Body of pancreas (tissue), 4 donors: ENCODE measurements around the gene DVL1. TPM values are rescaled to one million over a fixed set of nuclear protein-coding genes. Genes with fewer than 3 reads are reported as not detected.

ENCODE experiments used
- ATAC-seq: fragments of 150-250 bp; one replicate; pipeline ENCODE4 v1.9.1; 2016
- DNase-seq, 4 donors: peaks; one replicate each; pipeline ENCODE4 v3.0.0-alpha.2; 2019
- H3K27ac ChIP-seq, 4 donors: fragments of 200-600 bp; sonication (generic); 1 replicate in 3 of 4; 2 replicates in 1 of 4; pipeline versions ENCODE4 v1.5.1 to v1.6.1; 2016 to 2019; ENCODE audit warnings: mild to moderate bottlenecking in 1 of 4, mixed read lengths in 1 of 4, moderate library complexity in 1 of 4
- H3K27me3 ChIP-seq, 2 donors: fragments of 200-600 bp; sonication (generic); one replicate each; pipeline ENCODE4 v1.6.0; 2016; ENCODE audit warnings: mild to moderate bottlenecking in 1 of 2
- H3K36me3 ChIP-seq, 2 donors: fragments of 200-600 bp; sonication (generic); replicated peaks in 1 of 2; 2 replicates each; pipeline ENCODE4 v1.5.1; 2016; ENCODE audit warnings: low read depth in 2 of 2; ENCODE audit not compliant: insufficient read depth in 1 of 2
- H3K4me1 ChIP-seq: fragments of 200-600 bp; sonication (generic); one replicate; pipeline ENCODE4 v1.6.0; 2016
- H3K4me3 ChIP-seq, 2 donors: fragments of 200-600 bp; sonication (generic); 1 replicate in 1 of 2; 2 replicates in 1 of 2; pipeline ENCODE4 v1.5.1; 2016 to 2019
- H3K9me3 ChIP-seq, 3 donors: fragments of 200-600 bp; sonication (generic); 1 replicate in 2 of 3; 2 replicates in 1 of 3; pipeline ENCODE4 v1.5.1; 2016
- CTCF ChIP-seq, 7 experiments: fragments of 450-650 bp in 4 of 7; fragments of 200-600 bp in 3 of 7; sonication (generic) in 3 of 7; IDR thresholded peaks; one replicate each; pipeline ENCODE4 v1.5.1; 2016 to 2019; ENCODE audit warnings: antibody characterized with exemption in 7 of 7
- POLR2A ChIP-seq, 3 donors: fragments of 450-650 bp; IDR thresholded peaks; one replicate each; pipeline ENCODE4 v1.6.1; 2016; ENCODE audit warnings: antibody characterized with exemption in 3 of 3, mild to moderate bottlenecking in 2 of 3
- WGBS, 2 donors: methylation state at CpG; one replicate each; pipeline ENCODE4 v1.1.5; 2017; 5-methylcytosine and 5-hydroxymethylcytosine counted together
- intact Hi-C: fragments of 100-400 bp; cut with DNase I; formaldehyde crosslinking; loops from one replicate; pipeline ENCODE4 v1.15.1; 2023
- total RNA-seq, 2 donors: library from RNA; depleted of rRNA; stranded (reverse); fragments of >200 nt; gene quantifications; one replicate each; pipeline ENCODE4 v1.1.0, GENCODE V29; 2016

Gene DVL1
- total RNA-seq, 2 donors from 2014 or later = 58.1 to 84.4 TPM

GRCh38 chr1:1332774-1333480, 16.3 kb downstream of the DVL1 start:
- Histone ChIP-seq H3K4me1 (peaks cover 10% of the 10 kb centered on the region), H3K4me3 (no peak overlapping the region), H3K27me3 (no peaks in the 10 kb centered on the region), H3K9me3 (no peaks in the 10 kb centered on the region), H3K36me3 (peaks cover 0 to 5% of the 10 kb centered on the region in 2 donors), H3K27ac (no peak overlapping the region)
- intact Hi-C loops = no loop called here
- TF ChIP-seq POLR2A (IDR thresholded peaks at IDR 0.05) = no peak
- TF ChIP-seq CTCF (IDR thresholded peaks at IDR 0.05) = no peak
- ATAC-seq (no peak), DNase-seq (peak in 2 of 4 donors; percentile 29 to 43)
- 58 to 67% methylated on average over 17 to 29 of the region's 48 CpGs for WGBS, 2 donors

- H3K27me3 ChIP-seq = no peaks in the 10 kb centered on the region
- H3K9me3 ChIP-seq = no peaks in the 10 kb centered on the region
- H3K36me3 ChIP-seq = peaks cover 3 to 8% of the 10 kb centered on the region in 2 donors
- WGBS, 2 donors = 72 to 84% methylated on average over 12 to 52 of the region's 57 CpGs
- intact Hi-C loops = no loop called here
- no peak overlapping the region for H3K27ac ChIP-seq
- H3K4me3 ChIP-seq = no peak overlapping the region
- TF ChIP-seq CTCF (IDR thresholded peaks at IDR 0.05) (no peak), POLR2A (IDR thresholded peaks at IDR 0.05) (peak in 1 of 3 donors; percentile 8)
- ATAC-seq (no peak), DNase-seq (no peak)
- peaks cover 10% of the 10 kb centered on the region for H3K4me1 ChIP-seq
Measured at GRCh38 chr1:1332031-1332755, 17.0 kb downstream of the DVL1 start.

- Histone ChIP-seq H3K9me3 (no peaks in the 10 kb centered on the region), H3K27me3 (no peaks in the 10 kb centered on the region), H3K4me1 (peaks cover 16% of the 10 kb centered on the region), H3K27ac (no peak within 1 kb of the TSS), H3K36me3 (peaks cover 3 to 8% of the 10 kb centered on the region in 2 donors), H3K4me3 (no peak within 1 kb of the TSS)
- no peak for TF ChIP-seq CTCF (IDR thresholded peaks at IDR 0.05)
- no peak for TF ChIP-seq POLR2A (IDR thresholded peaks at IDR 0.05)
- 64 to 71% methylated on average over 16 to 32 of the region's 41 CpGs for WGBS, 2 donors
- DNase-seq (no peak), ATAC-seq (no peak)
- intact Hi-C loops = no loop called here
Measured at GRCh38 chr1:1331068-1331965, 17.9 kb downstream of the DVL1 start, which contains the start of gene TAS1R3. Gene TAS1R3 (plus strand): TSS chr1:1331280. CDS start chr1:1331346, 66 bp downstream.

- H3K27ac ChIP-seq = no peak overlapping the region
Measured at GRCh38 chr1:1330366-1331067, 18.7 kb downstream of the DVL1 start.

More at GRCh38 chr1:1330366-1331067, 18.7 kb downstream of the DVL1 start:
- H3K4me1 ChIP-seq = peaks cover 24% of the 10 kb centered on the region
- 16 to 50% methylated on average over 5 to 15 of the region's 15 CpGs for WGBS, 2 donors
- peaks cover 3 to 8% of the 10 kb centered on the region in 2 donors for H3K36me3 ChIP-seq
- no peaks in the 10 kb centered on the region for H3K9me3 ChIP-seq
- H3K27me3 ChIP-seq = no peaks in the 10 kb centered on the region
- DNase-seq = no peak
- no peak for TF ChIP-seq POLR2A (IDR thresholded peaks at IDR 0.05)
- TF ChIP-seq CTCF (IDR thresholded peaks at IDR 0.05) = no peak
- intact Hi-C loops = no loop called here
- no peak for ATAC-seq
- H3K4me3 ChIP-seq = no peak overlapping the region
